Measurements from ENCODE around the gene JSRP1.
A peak's percentile ranks its signal among the peaks of the same experiment; 100 is the strongest.
"Not testable (repeated sequence)": the region's sequence is repeated elsewhere in the genome, so short reads cannot be mapped to it uniquely, and the experiment has no call there.

JSRP1 gene

GRCh38 chr19:2282062-2282861 lies 26.0 kb upstream of the JSRP1 start, which contains the start of gene PEAK3:
TSS of gene PEAK3 (minus strand) at chr19:2282175. CDS start at chr19:2280931, 1,244 bp downstream.
- no peak for DNase-seq

GRCh38 chr19:2281265-2282061 lies 25.2 kb upstream of the JSRP1 start:
- not testable (repeated sequence) for DNase-seq

- no peak for DNase-seq
These were observed 24.5 kb upstream of the JSRP1 start for GRCh38 chr19:2280633-2281264.

- no peak for DNase-seq
These were observed 22.4 kb upstream of the JSRP1 start for GRCh38 chr19:2278459-2279158.

GRCh38 chr19:2277138-2277537 lies 20.9 kb upstream of the JSRP1 start:
- no peak for DNase-seq

- DNase-seq = no peak
These were observed 20.3 kb upstream of the JSRP1 start for GRCh38 chr19:2276429-2276986.

- no peak for DNase-seq
These were observed 19.6 kb upstream of the JSRP1 start for GRCh38 chr19:2275588-2276428.

GRCh38 chr19:2274931-2275535 lies 18.8 kb upstream of the JSRP1 start:
- peak; percentile 31 for DNase-seq

GRCh38 chr19:2274185-2274711 lies 18.0 kb upstream of the JSRP1 start:
- no peak for DNase-seq

GRCh38 chr19:2273356-2274184 lies 17.4 kb upstream of the JSRP1 start:
- peak; percentile 72 for DNase-seq

GRCh38 chr19:2271234-2272103 lies 15.3 kb upstream of the JSRP1 start:
- no peak for DNase-seq

GRCh38 chr19:2270423-2271233 lies 14.4 kb upstream of the JSRP1 start:
- DNase-seq = peak; percentile 55

- DNase-seq = peak; percentile 41
These were observed 13.9 kb upstream of the JSRP1 start for GRCh38 chr19:2270157-2270422.

GRCh38 chr19:2269244-2270156 lies 13.3 kb upstream of the JSRP1 start:
- DNase-seq = peak; percentile 98

- DNase-seq = no peak
These were observed 12.6 kb upstream of the JSRP1 start for GRCh38 chr19:2268861-2269243.

GRCh38 chr19:2268480-2268830 lies 12.2 kb upstream of the JSRP1 start:
- DNase-seq = no peak
